ENCODE results near the gene SAPCD2.

SAPCD2 gene

GRCh38 chr9:137030538-137031527 lies 39.5 kb downstream of the SAPCD2 start:
- H3K27ac ChIP-seq: no peak overlapping the region
- TF ChIP-seq, protein P1, sequence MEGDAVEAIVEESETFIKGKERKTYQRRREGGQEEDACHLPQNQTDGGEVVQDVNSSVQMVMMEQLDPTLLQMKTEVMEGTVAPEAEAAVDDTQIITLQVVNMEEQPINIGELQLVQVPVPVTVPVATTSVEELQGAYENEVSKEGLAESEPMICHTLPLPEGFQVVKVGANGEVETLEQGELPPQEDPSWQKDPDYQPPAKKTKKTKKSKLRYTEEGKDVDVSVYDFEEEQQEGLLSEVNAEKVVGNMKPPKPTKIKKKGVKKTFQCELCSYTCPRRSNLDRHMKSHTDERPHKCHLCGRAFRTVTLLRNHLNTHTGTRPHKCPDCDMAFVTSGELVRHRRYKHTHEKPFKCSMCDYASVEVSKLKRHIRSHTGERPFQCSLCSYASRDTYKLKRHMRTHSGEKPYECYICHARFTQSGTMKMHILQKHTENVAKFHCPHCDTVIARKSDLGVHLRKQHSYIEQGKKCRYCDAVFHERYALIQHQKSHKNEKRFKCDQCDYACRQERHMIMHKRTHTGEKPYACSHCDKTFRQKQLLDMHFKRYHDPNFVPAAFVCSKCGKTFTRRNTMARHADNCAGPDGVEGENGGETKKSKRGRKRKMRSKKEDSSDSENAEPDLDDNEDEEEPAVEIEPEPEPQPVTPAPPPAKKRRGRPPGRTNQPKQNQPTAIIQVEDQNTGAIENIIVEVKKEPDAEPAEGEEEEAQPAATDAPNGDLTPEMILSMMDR (conservative IDR thresholded peaks at IDR 0.05): no peak
- TF ChIP-seq ZFX (IDR thresholded peaks at IDR 0.05): no peak

- no peak overlapping the region for H3K27ac ChIP-seq
- TF ChIP-seq, protein P1 (conservative IDR thresholded peaks at IDR 0.05): no peak
Measured at GRCh38 chr9:137030006-137030405, 40.4 kb downstream of the SAPCD2 start.

- TF ChIP-seq, protein P1 (conservative IDR thresholded peaks at IDR 0.05): peak; percentile 97
- no peak for TF ChIP-seq ZFX (IDR thresholded peaks at IDR 0.05)
- H3K27ac ChIP-seq: peak overlapping the region; percentile 91
Measured at GRCh38 chr9:137029058-137029936, 41.1 kb downstream of the SAPCD2 start.

GRCh38 chr9:137028263-137029057 lies 41.9 kb downstream of the SAPCD2 start:
- H3K27ac ChIP-seq: peak overlapping the region; percentile 91
- TF ChIP-seq, protein P1 (conservative IDR thresholded peaks at IDR 0.05): peak; percentile 88
- no peak for TF ChIP-seq ZFX (IDR thresholded peaks at IDR 0.05)

- H3K27ac ChIP-seq: peak within 1 kb of the TSS; percentile 91
- TF ChIP-seq, protein P1 (conservative IDR thresholded peaks at IDR 0.05): no peak
- peak; percentile 54; the same call in 1 of the 2 replicates for TF ChIP-seq ZFX (IDR thresholded peaks at IDR 0.05)
Measured at GRCh38 chr9:137027369-137028262, 42.7 kb downstream of the SAPCD2 start, which contains the start of gene ABCA2. ABCA2 (minus strand) TSS chr9:137028237; CDS start chr9:137028140, 97 bp downstream.

GRCh38 chr9:137026828-137027227 lies 43.5 kb downstream of the SAPCD2 start:
- TF ChIP-seq, protein P1 (conservative IDR thresholded peaks at IDR 0.05): no peak
- TF ChIP-seq ZFX (IDR thresholded peaks at IDR 0.05): no peak
- peak overlapping the region; percentile 91 for H3K27ac ChIP-seq
